Activated naive CD4-positive, alpha-beta T cell treated with anti-CD3 and anti-CD28 coated beads for 36 hours (primary cell): ENCODE measurements around the gene DDX47. TPM values are rescaled to one million over a fixed set of nuclear protein-coding genes. Genes with fewer than 3 reads are reported as not detected.

Experiments
- microRNA-seq: library from miRNA; unstranded; fragments of <30 nt; microRNA quantifications from one replicate; pipeline ENCODE4 v1.2.0, GENCODE V29; 2022; ENCODE audit warnings: borderline microRNAs expressed, borderline replicate concordance
- total RNA-seq, 2 experiments: library from RNA; stranded (reverse); gene quantifications; one replicate each; pipeline ENCODE4 v1.2.3, GENCODE V29; 2021

The DDX47 gene
- total RNA-seq, 2 experiments from 2014 or later = 86.6 to 87.3 TPM

Small RNA genes lying within 50 kb of the gene (microRNA-seq; reads per million reads assigned to microRNA genes)
- not detected for gene MIR613

Other genes with a start within 250 kb of the DDX47 start
- 10 to 100 TPM; 15.6 to 16.1 TPM for gene CREBL2, start 201.5 kb upstream of the DDX47 start, total RNA-seq
- gene GPR19, start 117.2 kb upstream of the DDX47 start, total RNA-seq = 10 to 100 TPM; 17.1 to 18.5 TPM
- 10 to 100 TPM; 35.9 to 39.1 TPM for gene CDKN1B, start 96.0 kb upstream of the DDX47 start, total RNA-seq
- 1 to 10 TPM in 1 of 2 experiments, under 1 TPM in 1; 0.88 to 1.3 TPM for gene APOLD1, start 27.7 kb upstream of the DDX47 start, total RNA-seq
- under 1 TPM; 0.24 to 0.64 TPM for gene GPRC5A, start 78.2 kb downstream of the DDX47 start, total RNA-seq
- not detected for gene GPRC5D, start 138.8 kb downstream of the DDX47 start, total RNA-seq
- gene HEBP1, start 186.9 kb downstream of the DDX47 start, total RNA-seq = 10 to 100 TPM; 28.7 to 32.3 TPM
- gene FAM234B, start 231.0 kb downstream of the DDX47 start, total RNA-seq = 1 to 10 TPM; 7.4 to 7.7 TPM